Endothelial cell of umbilical vein (primary cell): Measurements from ENCODE around the gene GPX5. TPM values are rescaled to one million over a fixed set of nuclear protein-coding genes. Genes with fewer than 3 reads are reported as not detected.

Experiments used
- Bru-seq: library from RNA; stranded (reverse); fragments of 400-500 nt; gene quantifications from one replicate; lab custom pipeline; 2021; lab: Mats Ljungman, UMichigan
- BruChase-seq, 2 experiments: library from RNA; stranded (reverse); fragments of 400-500 nt; gene quantifications; one replicate each; lab custom pipeline; 2021; lab: Mats Ljungman, UMichigan
- BruUV-seq: library from RNA; stranded (reverse); fragments of 400-500 nt; replicated peaks from 2 replicates; lab custom pipeline; 2021; lab: Mats Ljungman, UMichigan
- CTCF ChIA-PET: fragments of 300-600, 350-600 bp; sonication (Branson Sonifier 250); formaldehyde crosslinking; loops from one replicate; lab custom pipeline; 2021; ENCODE audit warnings: antibody characterized with exemption, inconsistent platforms; lab: Charles Lee
- POLR2A ChIA-PET: fragments of 300-600, 350-600 bp; sonication (Branson Sonifier 250); formaldehyde crosslinking; loops from one replicate; lab custom pipeline; 2021; ENCODE audit warnings: antibody characterized with exemption, inconsistent platforms; lab: Charles Lee
- DNase-seq: peaks from one replicate; pipeline ENCODE4 v3.0.0-alpha.2; 2011; ENCODE audit warnings: low read depth, low spot score
- FAIRE-seq: peaks from 2 replicates; lab custom pipeline; 2011; peaks lifted over from hg19 to GRCh38; lab: Jason Lieb, UNC
- H2AFZ ChIP-seq: 2 replicates; pipeline ENCODE4 v1.6.0; 2012; ENCODE audit warnings: low read depth, low read length, control low read depth, inconsistent platforms
- H3K27ac ChIP-seq: 2 replicates; pipeline ENCODE4 v1.5.1; 2011; ENCODE audit warnings: low read depth, mild to moderate bottlenecking, control low read depth, low read length, moderate library complexity; ENCODE audit not compliant: insufficient read depth
- H3K27me3 ChIP-seq, 2 experiments: 2 replicates each; pipeline versions ENCODE4 v1.6.0 to v1.6.1; 2011; ENCODE audit warnings: low read length in 2 of 2, mixed read lengths in 1 of 2; ENCODE audit not compliant: control insufficient read depth in 2 of 2, insufficient read depth in 2 of 2
- H3K36me3 ChIP-seq, 2 experiments: 2 replicates in 1 of 2; 3 replicates in 1 of 2; pipeline ENCODE4 v1.5.1; 2011; ENCODE audit warnings: low read length in 2 of 2, mild to moderate bottlenecking in 1 of 2, moderate library complexity in 1 of 2; ENCODE audit not compliant: control insufficient read depth in 2 of 2, insufficient read depth in 2 of 2; ENCODE audit errors: extremely low read depth in 1 of 2
- H3K4me1 ChIP-seq: 3 replicates; pipeline ENCODE4 v1.5.1; 2011; ENCODE audit warnings: mild to moderate bottlenecking, low read length; ENCODE audit not compliant: control insufficient read depth, insufficient read depth; ENCODE audit errors: extremely low read depth
- H3K4me2 ChIP-seq: 2 replicates; pipeline ENCODE4 v1.6.1; 2011; ENCODE audit warnings: low read length, control low read depth, mixed read lengths; ENCODE audit not compliant: insufficient read depth
- H3K4me3 ChIP-seq, 3 experiments: fragments of 200-600 bp in 1 of 3; sonication (generic), shearing (Covaris generic) in 1 of 3; replicated peaks in 1 of 3; 2 replicates each; pipeline ENCODE4 v1.5.1; 2011 to 2016; ENCODE audit warnings: control low read depth in 3 of 3, low read length in 3 of 3, mild to moderate bottlenecking in 2 of 3, inconsistent platforms in 1 of 3, low read depth in 1 of 3, moderate library complexity in 1 of 3; ENCODE audit not compliant: insufficient read depth in 1 of 3
- H3K79me2 ChIP-seq: 2 replicates; pipeline ENCODE4 v1.6.0; 2012; ENCODE audit warnings: low read length, inconsistent platforms; ENCODE audit not compliant: control insufficient read depth, insufficient read depth
- H3K9ac ChIP-seq: replicated peaks from 2 replicates; pipeline ENCODE3; 2011; ENCODE audit warnings: low read length, control low read depth; ENCODE audit not compliant: insufficient read depth; ENCODE audit errors: extremely low read depth
- H3K9me1 ChIP-seq: replicated peaks from 3 replicates; pipeline ENCODE4 v1.6.0; 2011; ENCODE audit warnings: mild to moderate bottlenecking, low read length; ENCODE audit not compliant: control insufficient read depth, insufficient read depth; ENCODE audit errors: extremely low read depth
- H3K9me3 ChIP-seq: replicated peaks from 2 replicates; pipeline ENCODE4 v1.5.1; 2012; ENCODE audit warnings: low read length, inconsistent platforms; ENCODE audit not compliant: control insufficient read depth, insufficient read depth
- H4K20me1 ChIP-seq: replicated peaks from 2 replicates; pipeline ENCODE3; 2011; ENCODE audit warnings: mild to moderate bottlenecking, low read length; ENCODE audit not compliant: control insufficient read depth, insufficient read depth; ENCODE audit errors: extremely low read depth
- CTCF ChIP-seq, 2 donors: IDR thresholded peaks; 1 replicate in 1 of 2; 2 replicates in 1 of 2; pipeline ENCODE4 v1.5.1; 2011; ENCODE audit warnings: low read length in 2 of 2, mild to moderate bottlenecking in 2 of 2, moderate library complexity in 2 of 2, control low read depth in 1 of 2, inconsistent platforms in 1 of 2, low read depth in 1 of 2; ENCODE audit not compliant: insufficient read depth in 1 of 2; ENCODE audit errors: extremely low read depth in 1 of 2
- EZH2 ChIP-seq: IDR thresholded peaks from 2 replicates; pipeline ENCODE4 v1.6.1; 2012; ENCODE audit warnings: borderline replicate concordance, low read depth, mild to moderate bottlenecking, moderate library complexity, low read length, inconsistent platforms; ENCODE audit not compliant: severe bottlenecking
- FOS ChIP-seq: IDR thresholded peaks from 2 replicates; pipeline ENCODE4 v1.6.1; 2011; ENCODE audit warnings: mild to moderate bottlenecking, low read length, moderate library complexity, borderline replicate concordance; ENCODE audit not compliant: insufficient read depth
- GATA2 ChIP-seq: IDR thresholded peaks from 2 replicates; pipeline ENCODE4 v1.7.0; 2011; ENCODE audit warnings: low read depth, mild to moderate bottlenecking, moderate library complexity, mixed read lengths, low read length; ENCODE audit not compliant: insufficient read length, insufficient read depth
- JUN ChIP-seq: IDR thresholded peaks from 2 replicates; pipeline ENCODE4 v1.6.1; 2011; ENCODE audit warnings: borderline replicate concordance, low read depth; ENCODE audit not compliant: insufficient read length, insufficient read depth
- MAX ChIP-seq: IDR thresholded peaks from 2 replicates; pipeline ENCODE4 v1.6.1; 2011; ENCODE audit not compliant: insufficient read depth, insufficient read length
- MYC ChIP-seq: IDR thresholded peaks from one replicate; pipeline ENCODE4 v1.6.1; 2011; ENCODE audit warnings: mild to moderate bottlenecking, low read depth, low read length
- POLR2A ChIP-seq: IDR thresholded peaks from 2 replicates; pipeline ENCODE4 v1.6.1; 2012; ENCODE audit warnings: low read depth, mild to moderate bottlenecking, control low read depth, low read length
- POLR2AphosphoS5 ChIP-seq: IDR thresholded peaks from 2 replicates; pipeline ENCODE4 v1.6.1; 2012; ENCODE audit warnings: low read depth, mild to moderate bottlenecking, control low read depth, low read length, moderate library complexity; ENCODE audit not compliant: insufficient read depth
- dilution Hi-C: fragments of 300-500 bp; cut with MboI; formaldehyde crosslinking; loops from one replicate; pipeline ENCODE4 v1.15.0; 2019; ENCODE audit warnings: low sequenced_read_pairs; ENCODE audit not compliant: extremely low pct_ligation_motif_present
- intact Hi-C: fragments of 100-400 bp; cut with micrococcal nuclease; formaldehyde crosslinking; loops from one replicate; pipeline ENCODE4 v1.10.0; 2022
- long read RNA-seq: library from polyadenylated mRNA; stranded (forward); transcript quantifications from one replicate; pipeline ENCODE4 v2.0.0, GENCODE V29; 2021
- polyA minus RNA-seq, 3 experiments: library from RNA; depleted of rRNA, polyadenylated mRNA; stranded (reverse); fragments of >200 nt; gene quantifications; 1 replicate in 1 of 3; 2 replicates in 2 of 3; pipeline ENCODE4 v1.2.3, GENCODE V29; 2011
- polyA plus RNA-seq, 4 experiments: library from polyadenylated mRNA; depleted of rRNA in 3 of 4; stranded (reverse) in 3 of 4; unstranded in 1 of 4; fragments of >200 nt; gene quantifications; 2 replicates each; pipeline versions ENCODE4 v1.2.1 to v1.2.3, GENCODE V29; 2011 to 2012; ENCODE audit warnings: missing spikeins in 1 of 4
- total RNA-seq: library from RNA; stranded (reverse); gene quantifications from 2 replicates; pipeline ENCODE4 v1.2.3, GENCODE V29; 2021

Gene GPX5
- total RNA-seq, result not detected in 2 replicates
- polyA plus RNA-seq, result not detected in 2 replicates
- not detected in 2 replicates for polyA plus RNA-seq (2011; cell fraction: cytosol; rRNA removed)
- polyA plus RNA-seq (2011; cell fraction: nucleus; rRNA removed), result not detected in 2 replicates
- not detected in 2 replicates for polyA plus RNA-seq (2012)
- not detected in 2 replicates for polyA minus RNA-seq
- polyA minus RNA-seq (2011; cell fraction: cytosol; rRNA and poly(A)+ RNA removed), result not detected
- polyA minus RNA-seq (2011; cell fraction: nucleus; rRNA and poly(A)+ RNA removed), result not detected in 2 replicates
- Bru-seq, nascent RNA, result not detected
- not detected for BruChase-seq, experiment 1, labeled RNA remaining after a 6-hour chase
- BruChase-seq, experiment 2, labeled RNA remaining after a 2-hour chase, result not detected
- long read RNA-seq, result 0 reads

GRCh38 chr6:28525496-28526039 is at the start of gene GPX5:
Gene GPX5 (plus strand): TSS chr6:28525881. CDS start chr6:28526014, 133 bp downstream.
- Histone ChIP-seq H3K4me2 (no peak within 1 kb of the TSS), H2AFZ (no peak within 1 kb of the TSS), H3K9ac (no peak within 1 kb of the TSS), H3K27me3 (no peaks in the 10 kb centered on the region), H3K4me3 (no peak within 1 kb of the TSS), H3K4me1 (no peaks in the 10 kb centered on the region), H3K36me3 (no peaks in the 10 kb centered on the region), H3K9me1 (no peaks in the 10 kb centered on the region), H3K79me2 (no peaks in the 10 kb centered on the region), H3K27ac (no peak within 1 kb of the TSS), H3K9me3 (no peaks in the 10 kb centered on the region), H4K20me1 (no peaks in the 10 kb centered on the region)
- ChIA-PET POLR2A (no interaction called here), CTCF (no interaction called here)
- TF ChIP-seq POLR2A (no peak), MAX (no peak), POLR2AphosphoS5 (no peak), CTCF (IDR thresholded peaks at IDR 0.05; ENCODE audit: extremely low read depth in 1 of 2, insufficient read depth in 1 of 2, low read depth in 1 of 2, low read length in 2 of 2) (no peak), GATA2 (no peak), MYC (no peak), EZH2 (no peak), FOS (no peak), JUN (no peak)
- intact Hi-C loops (no loop called here), dilution Hi-C loops (no loop called here)
- DNase-seq (no peak), FAIRE-seq (no peak)
- no TSS peak for BruUV-seq
